ENCODE measurements around the gene EP300. TPM values are rescaled to one million over a fixed set of nuclear protein-coding genes. Genes with fewer than 3 reads are reported as not detected.

Gene EP300
- total RNA-seq, 4 donors from 2014 or later: 50.5 to 111 (median 77.7) TPM

DNA sequence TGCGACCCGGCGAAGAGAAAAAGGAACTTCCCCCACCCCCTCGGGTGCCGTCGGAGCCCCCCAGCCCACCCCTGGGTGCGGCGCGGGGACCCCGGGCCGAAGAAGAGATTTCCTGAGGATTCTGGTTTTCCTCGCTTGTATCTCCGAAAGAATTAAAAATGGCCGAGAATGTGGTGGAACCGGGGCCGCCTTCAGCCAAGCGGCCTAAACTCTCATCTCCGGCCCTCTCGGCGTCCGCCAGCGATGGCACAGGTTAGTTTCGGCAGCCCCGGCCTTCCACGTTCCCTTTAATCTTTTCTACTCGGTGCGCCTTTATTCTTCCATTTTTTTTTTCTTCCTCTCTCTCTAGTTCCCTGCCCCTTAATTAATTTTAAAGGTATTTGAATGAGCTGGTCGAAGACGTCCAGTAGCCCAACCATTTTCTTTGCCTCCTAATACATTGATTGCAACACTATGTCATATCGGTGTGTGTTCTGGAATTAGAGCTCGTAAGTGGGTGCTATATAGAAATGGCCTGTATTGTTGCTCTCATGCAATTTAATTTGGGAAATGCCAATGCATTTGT lies 537 bp downstream of the EP300 start:
- Histone ChIP-seq H3K36me3 (no peaks in the 10 kb centered on the region), H3K27ac (replicated peaks in 1 of 4) (peak overlapping the region; percentile 100), H3K27me3 (no peaks in the 10 kb centered on the region), H3K4me3 (peak overlapping the region; percentile 96 to 100 (median 100)), H3K4me1 (peaks cover 41 to 55% (median 48%) of the 10 kb centered on the region in 4 donors), H3K9me3 (no peaks in the 10 kb centered on the region)
- intact Hi-C loops (cut with DNase I): no loop called here
- WGBS: under 1% methylated on average over 21 of the region's 31 CpGs
- no peak for TF ChIP-seq POLR2A (IDR thresholded peaks at IDR 0.05; ENCODE audit: low read depth)
- TF ChIP-seq CTCF (IDR thresholded peaks at IDR 0.05): no peak
- TF ChIP-seq POLR2AphosphoS5 (IDR thresholded peaks at IDR 0.05): no peak
- TF ChIP-seq EP300 (IDR thresholded peaks at IDR 0.05): no peak
- no peak for DNase-seq (ENCODE audit: extremely low spot score)

DNA sequence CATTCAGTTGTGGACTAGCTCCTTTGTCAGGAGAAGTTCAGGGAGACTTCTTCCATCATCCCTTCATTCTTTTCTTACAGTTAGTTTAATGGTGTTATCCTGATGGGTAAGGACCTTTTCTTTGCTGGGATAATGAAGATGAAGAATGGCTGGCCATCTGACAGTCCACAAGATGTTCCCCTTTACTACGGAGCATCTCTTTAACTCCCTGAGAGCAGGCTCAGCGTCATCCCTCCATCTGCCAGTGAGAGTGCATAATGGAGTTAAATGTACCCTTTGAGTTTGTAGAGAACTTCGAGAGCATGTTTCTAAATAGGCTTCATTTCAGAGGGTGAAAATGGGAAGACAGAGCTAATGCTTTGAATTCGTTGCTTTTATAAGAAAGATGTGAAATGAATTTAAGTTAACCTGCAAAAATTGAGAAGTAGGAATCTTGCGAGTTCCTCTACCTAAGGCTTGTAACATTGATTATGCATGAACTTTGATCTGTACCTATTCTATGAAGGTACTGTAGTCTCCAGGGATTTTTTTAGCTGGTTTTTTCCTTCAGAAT lies 1.7 kb downstream of the EP300 start:
- no peak for TF ChIP-seq POLR2A (IDR thresholded peaks at IDR 0.05; ENCODE audit: low read depth)
- TF ChIP-seq EP300 (IDR thresholded peaks at IDR 0.05): no peak
- no peak for TF ChIP-seq POLR2AphosphoS5 (IDR thresholded peaks at IDR 0.05)
- TF ChIP-seq CTCF (IDR thresholded peaks at IDR 0.05): no peak
- intact Hi-C loops (cut with DNase I): no loop called here
- Histone ChIP-seq H3K9me3 (no peaks in the 10 kb centered on the region), H3K4me1 (peaks cover 47 to 67% (median 60%) of the 10 kb centered on the region in 4 donors), H3K27me3 (no peaks in the 10 kb centered on the region), H3K27ac (replicated peaks in 1 of 4) (peak overlapping the region; percentile 5 to 100 (median 60)), H3K4me3 (peak overlapping the region; percentile 96 to 100 (median 100)), H3K36me3 (no peaks in the 10 kb centered on the region)
- 2% methylated on average over 5 of the region's 5 CpGs for WGBS
- DNase-seq (ENCODE audit: extremely low spot score): no peak

GRCh38 chr22:41096391-41096790 lies 4.0 kb downstream of the EP300 start:
- no peak for DNase-seq (ENCODE audit: extremely low spot score)
- peak overlapping the region in 2 of 4 donors; percentile 11 to 25 for H3K4me3 ChIP-seq
- no peak for TF ChIP-seq EP300 (IDR thresholded peaks at IDR 0.05)
- no peak for TF ChIP-seq POLR2A (IDR thresholded peaks at IDR 0.05; ENCODE audit: low read depth)
- no peak for TF ChIP-seq POLR2AphosphoS5 (IDR thresholded peaks at IDR 0.05)
- TF ChIP-seq CTCF (IDR thresholded peaks at IDR 0.05): no peak
- intact Hi-C loops (cut with DNase I): no loop called here
- H3K4me1 ChIP-seq: peaks cover 58 to 81% (median 76%) of the 10 kb centered on the region in 4 donors
- no peaks in the 10 kb centered on the region for H3K9me3 ChIP-seq
- no peaks in the 10 kb centered on the region for H3K36me3 ChIP-seq
- H3K27ac ChIP-seq (replicated peaks in 1 of 4): peak overlapping the region in 2 of 4 donors; percentile 10 to 34
- WGBS: 43% methylated on average over 3 of the region's 3 CpGs
- H3K27me3 ChIP-seq: no peaks in the 10 kb centered on the region

DNA sequence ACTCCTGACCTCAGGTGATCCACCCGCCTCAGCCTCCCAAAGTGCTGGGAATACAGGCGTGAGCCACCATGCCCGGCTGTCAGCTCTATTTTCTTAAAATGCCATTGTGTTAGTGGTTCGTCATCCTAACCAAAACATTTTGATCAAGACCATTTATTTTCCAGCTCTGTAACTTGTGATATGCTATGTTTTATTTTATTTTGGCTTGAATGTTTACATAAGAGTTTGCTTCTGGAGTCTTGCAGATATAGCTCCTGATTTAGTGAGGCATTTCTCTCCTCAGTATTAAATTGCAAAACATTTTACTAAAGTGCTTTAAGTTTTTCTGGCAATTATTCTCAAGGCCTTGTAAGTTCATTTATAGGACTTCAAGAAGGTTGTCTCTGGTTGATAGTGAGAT lies 4.4 kb downstream of the EP300 start:
- Histone ChIP-seq H3K9me3 (no peaks in the 10 kb centered on the region), H3K4me3 (peak overlapping the region in 2 of 4 donors; percentile 11 to 25), H3K36me3 (no peaks in the 10 kb centered on the region), H3K27ac (replicated peaks in 1 of 4) (peak overlapping the region in 2 of 4 donors; percentile 10 to 34), H3K27me3 (no peaks in the 10 kb centered on the region), H3K4me1 (peaks cover 61 to 85% (median 80%) of the 10 kb centered on the region in 4 donors)
- TF ChIP-seq POLR2AphosphoS5 (IDR thresholded peaks at IDR 0.05): no peak
- no peak for TF ChIP-seq POLR2A (IDR thresholded peaks at IDR 0.05; ENCODE audit: low read depth)
- TF ChIP-seq CTCF (IDR thresholded peaks at IDR 0.05): no peak
- TF ChIP-seq EP300 (IDR thresholded peaks at IDR 0.05): no peak
- whole genome bisulfite sequencing: 52% methylated on average over 4 of the region's 4 CpGs
- intact Hi-C loops (cut with DNase I): no loop called here
- no peak for DNase-seq (ENCODE audit: extremely low spot score)

Measured in esophagus muscularis mucosa (tissue), 4 donors.